ENCODE results near the gene VPS26A.

VPS26A gene

DNA sequence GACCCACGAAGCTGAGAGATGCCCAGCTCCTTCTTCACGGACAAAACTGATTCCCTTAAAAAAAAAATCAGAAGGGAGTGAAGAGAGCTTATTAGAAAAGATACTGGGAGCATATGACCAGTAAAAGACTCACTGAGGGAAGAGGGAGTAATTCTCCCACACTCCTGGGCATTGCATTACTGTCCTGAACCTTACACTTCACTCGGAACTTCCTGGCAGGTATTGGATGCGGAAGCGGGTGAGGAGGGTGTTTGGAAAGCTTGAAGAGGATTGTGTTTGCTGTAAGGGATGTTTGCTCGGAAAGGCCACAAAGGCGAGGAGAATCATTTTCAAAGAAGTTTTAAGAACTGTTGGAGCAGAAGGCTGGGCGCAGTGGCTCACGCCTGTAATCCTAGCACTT lies 96.5 kb downstream of the VPS26A start:
- DNase-seq (ENCODE audit: low read depth in 3 of 3) = no peak

Measured in stimulated activated CD4-positive, alpha-beta T cell treated with anti-CD3 and anti-CD28 coated beads, TNF-alpha, amount 100 ng/mL, for 24 hours (primary cell).